OCI-LY3 (cell line): ENCODE data around the gene STON2.
A peak's percentile ranks its signal among the peaks of the same experiment; 100 is the strongest.

ENCODE experiments used
- H2AFZ ChIP-seq: fragments of 200-600, 300-600 bp; shearing (Covaris generic); 2 replicates; pipeline ENCODE4 v1.6.0; 2014; ENCODE audit warnings: antibody characterized with exemption, low read depth, low read length
- H3K27ac ChIP-seq: fragments of 200-600, 300-600 bp; sonication (generic); 2 replicates; pipeline ENCODE4 v1.5.1; 2014; ENCODE audit warnings: mild to moderate bottlenecking, low read length, moderate library complexity, mixed read lengths
- H3K27me3 ChIP-seq: fragments of 200-600, 300-600 bp; sonication (generic); 2 replicates; pipeline ENCODE4 v1.6.1; 2014; ENCODE audit warnings: low read depth, low read length, mixed read lengths
- H3K36me3 ChIP-seq: fragments of 200-600, 300-600 bp; sonication (generic); replicated peaks from 2 replicates; pipeline ENCODE3; 2014; ENCODE audit warnings: low read depth, low read length, mixed read lengths
- H3K4me1 ChIP-seq: fragments of 300-600, 200-600 bp; sonication (generic); 2 replicates; pipeline ENCODE4 v1.6.1; 2014; ENCODE audit warnings: low read length, mixed read lengths
- H3K4me2 ChIP-seq: fragments of 200-600, 300-600 bp; sonication (generic); 2 replicates; pipeline ENCODE4 v1.6.1; 2014; ENCODE audit warnings: low read length, mixed read lengths
- H3K4me3 ChIP-seq: fragments of 300-600, 200-600 bp; sonication (generic); 2 replicates; pipeline ENCODE4 v1.5.1; 2014; ENCODE audit warnings: antibody characterized with exemption, mild to moderate bottlenecking, low read length, moderate library complexity
- H3K79me2 ChIP-seq: fragments of 300-600, 200-600 bp; shearing (Covaris generic); 2 replicates; pipeline ENCODE4 v1.6.1; 2014; ENCODE audit warnings: mild to moderate bottlenecking, low read length, mixed read lengths
- H3K9ac ChIP-seq: fragments of 300-600, 200-600 bp; shearing (Covaris generic); 2 replicates; pipeline ENCODE4 v1.6.0; 2014; ENCODE audit warnings: mild to moderate bottlenecking, low read length, moderate library complexity
- H3K9me3 ChIP-seq: fragments of 200-600, 300-600 bp; shearing (Covaris generic); 2 replicates; pipeline ENCODE4 v1.6.1; 2014; ENCODE audit warnings: low read length, mixed read lengths; ENCODE audit not compliant: insufficient read depth
- H4K20me1 ChIP-seq: fragments of 200-600, 300-600 bp; sonication (generic); 2 replicates; pipeline ENCODE4 v1.6.1; 2016; ENCODE audit warnings: low read length, mixed read lengths; ENCODE audit not compliant: insufficient read depth
- EZH2phosphoT487 ChIP-seq: fragments of 200-600 bp; shearing (Covaris generic); IDR thresholded peaks from 2 replicates; pipeline ENCODE4 v1.6.1; 2018; ENCODE audit warnings: antibody characterized with exemption, mixed run types, low read depth
- TF ChIP-seq, protein P1 (sequence below): fragments of 200-600, 300-600 bp; sonication (generic); IDR thresholded peaks from 2 replicates; pipeline ENCODE4 v1.5.1; 2014; ENCODE audit warnings: antibody characterized with exemption, low read length, low read depth

Gene STON2

DNA sequence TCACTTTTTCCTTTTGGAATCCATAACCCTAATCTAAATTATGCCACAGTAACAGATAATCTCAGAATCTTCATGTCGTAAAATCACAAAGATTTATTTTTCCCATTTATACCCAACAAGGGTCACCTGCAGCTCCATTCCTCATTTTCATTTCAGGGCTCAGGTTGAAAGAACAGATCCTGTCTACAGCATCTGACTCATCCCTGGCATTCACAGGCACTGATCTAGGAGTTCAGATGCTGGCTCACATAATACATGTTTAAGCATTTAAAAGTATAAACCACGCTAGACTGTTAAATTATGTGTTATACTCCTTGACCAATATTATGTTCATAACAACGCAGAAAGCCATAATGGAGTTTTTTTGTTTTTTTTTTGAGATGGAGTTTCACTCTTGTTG lies 58.3 kb downstream of the STON2 start:
- TF ChIP-seq EZH2phosphoT487 = no peak
- TF ChIP-seq, protein P1, sequence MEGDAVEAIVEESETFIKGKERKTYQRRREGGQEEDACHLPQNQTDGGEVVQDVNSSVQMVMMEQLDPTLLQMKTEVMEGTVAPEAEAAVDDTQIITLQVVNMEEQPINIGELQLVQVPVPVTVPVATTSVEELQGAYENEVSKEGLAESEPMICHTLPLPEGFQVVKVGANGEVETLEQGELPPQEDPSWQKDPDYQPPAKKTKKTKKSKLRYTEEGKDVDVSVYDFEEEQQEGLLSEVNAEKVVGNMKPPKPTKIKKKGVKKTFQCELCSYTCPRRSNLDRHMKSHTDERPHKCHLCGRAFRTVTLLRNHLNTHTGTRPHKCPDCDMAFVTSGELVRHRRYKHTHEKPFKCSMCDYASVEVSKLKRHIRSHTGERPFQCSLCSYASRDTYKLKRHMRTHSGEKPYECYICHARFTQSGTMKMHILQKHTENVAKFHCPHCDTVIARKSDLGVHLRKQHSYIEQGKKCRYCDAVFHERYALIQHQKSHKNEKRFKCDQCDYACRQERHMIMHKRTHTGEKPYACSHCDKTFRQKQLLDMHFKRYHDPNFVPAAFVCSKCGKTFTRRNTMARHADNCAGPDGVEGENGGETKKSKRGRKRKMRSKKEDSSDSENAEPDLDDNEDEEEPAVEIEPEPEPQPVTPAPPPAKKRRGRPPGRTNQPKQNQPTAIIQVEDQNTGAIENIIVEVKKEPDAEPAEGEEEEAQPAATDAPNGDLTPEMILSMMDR = no peak
- no peak overlapping the region for H3K27ac ChIP-seq
- no peak overlapping the region for H3K4me2 ChIP-seq
- H4K20me1 ChIP-seq = no peaks in the 10 kb centered on the region
- no peaks in the 10 kb centered on the region for H3K27me3 ChIP-seq
- no peak overlapping the region for H3K9ac ChIP-seq
- no peaks in the 10 kb centered on the region for H3K36me3 ChIP-seq
- no peak overlapping the region for H2AFZ ChIP-seq
- no peaks in the 10 kb centered on the region for H3K9me3 ChIP-seq
- H3K4me3 ChIP-seq = no peak overlapping the region
- H3K4me1 ChIP-seq = peaks cover 11% of the 10 kb centered on the region
- no peaks in the 10 kb centered on the region for H3K79me2 ChIP-seq

DNA sequence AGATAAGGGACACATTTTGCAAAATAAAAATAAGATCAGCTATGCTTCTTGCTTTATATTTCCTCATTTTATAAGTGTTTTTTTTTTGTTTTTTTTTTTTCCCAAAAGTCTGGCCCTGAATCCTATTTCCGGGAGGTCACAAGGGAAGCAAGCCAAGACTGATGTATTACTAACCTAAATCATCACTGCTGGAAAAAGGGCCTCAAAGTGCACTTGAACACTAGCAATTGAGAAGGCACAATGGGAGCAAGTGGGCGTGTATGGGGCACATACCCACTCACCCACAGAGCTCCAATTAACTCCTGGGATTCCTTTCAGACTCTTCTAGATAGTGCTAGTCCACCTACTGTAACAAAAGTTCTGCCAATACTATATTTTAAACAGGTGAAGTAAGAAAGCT lies 58.8 kb downstream of the STON2 start:
- no peaks in the 10 kb centered on the region for H3K9me3 ChIP-seq
- no peaks in the 10 kb centered on the region for H3K27me3 ChIP-seq
- no peak overlapping the region for H3K9ac ChIP-seq
- H3K4me2 ChIP-seq = peak overlapping the region; percentile 3; the same call in 1 of the 2 replicates
- no peaks in the 10 kb centered on the region for H3K79me2 ChIP-seq
- H3K4me1 ChIP-seq = peaks cover 11% of the 10 kb centered on the region
- no peak overlapping the region for H3K4me3 ChIP-seq
- H4K20me1 ChIP-seq = no peaks in the 10 kb centered on the region
- H2AFZ ChIP-seq = no peak overlapping the region
- H3K36me3 ChIP-seq = no peaks in the 10 kb centered on the region
- TF ChIP-seq, protein P1 = no peak
- no peak for TF ChIP-seq EZH2phosphoT487
- H3K27ac ChIP-seq = no peak overlapping the region

DNA sequence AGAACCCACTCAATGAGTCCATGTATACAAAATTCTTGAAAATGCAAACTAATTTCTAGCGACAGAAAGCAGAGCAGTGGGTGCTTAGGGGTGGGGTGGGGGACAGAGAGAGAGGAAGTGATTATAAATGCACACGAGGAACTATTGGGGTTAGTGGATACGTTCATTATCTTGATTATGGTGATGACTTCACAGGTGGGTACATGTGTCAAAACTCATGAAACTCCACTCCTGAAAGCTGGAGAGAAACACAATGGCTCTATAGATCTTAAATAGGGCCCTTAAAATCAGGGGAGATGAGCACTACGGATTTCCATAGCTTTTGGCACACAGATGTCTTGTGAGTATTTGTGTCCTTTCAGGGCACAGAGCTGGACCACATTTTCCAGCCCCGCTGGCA lies 59.9 kb downstream of the STON2 start:
- no peaks in the 10 kb centered on the region for H3K27me3 ChIP-seq
- TF ChIP-seq, protein P1 = no peak
- no peak for TF ChIP-seq EZH2phosphoT487
- no peak overlapping the region for H3K9ac ChIP-seq
- H3K4me2 ChIP-seq = no peak overlapping the region
- no peaks in the 10 kb centered on the region for H4K20me1 ChIP-seq
- no peak overlapping the region for H2AFZ ChIP-seq
- H3K36me3 ChIP-seq = no peaks in the 10 kb centered on the region
- peaks cover 11% of the 10 kb centered on the region for H3K4me1 ChIP-seq
- H3K4me3 ChIP-seq = no peak overlapping the region
- no peaks in the 10 kb centered on the region for H3K79me2 ChIP-seq
- H3K9me3 ChIP-seq = no peaks in the 10 kb centered on the region
- H3K27ac ChIP-seq = no peak overlapping the region

DNA sequence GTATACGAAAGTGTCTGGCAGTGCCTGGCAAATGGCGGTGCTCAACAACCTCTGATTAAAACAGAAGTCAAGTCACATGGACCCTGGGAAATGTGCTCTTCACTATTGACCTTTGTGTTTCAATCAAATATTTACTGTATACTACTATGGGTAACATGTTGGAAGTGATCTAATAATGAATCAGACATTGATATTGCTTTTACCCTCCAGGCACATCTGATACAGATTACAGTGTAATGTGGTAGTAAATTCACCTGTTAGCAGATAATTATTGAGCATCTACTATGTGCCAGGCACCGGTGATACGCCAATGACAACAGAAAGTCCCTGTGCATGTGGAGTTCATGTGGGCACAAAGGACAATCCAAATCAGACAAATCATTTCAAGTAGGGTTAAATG lies 63.1 kb downstream of the STON2 start:
- peaks cover 11% of the 10 kb centered on the region for H3K4me1 ChIP-seq
- no peak overlapping the region for H3K4me3 ChIP-seq
- no peak for TF ChIP-seq EZH2phosphoT487
- TF ChIP-seq, protein P1 = no peak
- no peaks in the 10 kb centered on the region for H3K36me3 ChIP-seq
- no peak overlapping the region for H3K4me2 ChIP-seq
- H3K9ac ChIP-seq = no peak overlapping the region
- H3K27me3 ChIP-seq = no peaks in the 10 kb centered on the region
- no peaks in the 10 kb centered on the region for H3K79me2 ChIP-seq
- no peak overlapping the region for H2AFZ ChIP-seq
- no peaks in the 10 kb centered on the region for H4K20me1 ChIP-seq
- H3K27ac ChIP-seq = no peak overlapping the region
- no peaks in the 10 kb centered on the region for H3K9me3 ChIP-seq
